ENCODE measurements around the gene SLC7A8. TPM values are rescaled to one million over a fixed set of nuclear protein-coding genes. Genes with fewer than 3 reads are reported as not detected.

The SLC7A8 gene
- total RNA-seq, 4 donors from 2014 or later, result 32.4 to 67.4 (median 42.9) TPM

GRCh38 chr14:23186913-23187654 is 3.6 kb upstream of the SLC7A8 start:
- 38 to 44% methylated on average over 12 of the region's 12 CpGs for WGBS, 2 donors
- DNase-seq (ENCODE audit: low spot score in 2 of 2), result peak in 1 of 2 donors; percentile 51
- TF ChIP-seq, protein P1, sequence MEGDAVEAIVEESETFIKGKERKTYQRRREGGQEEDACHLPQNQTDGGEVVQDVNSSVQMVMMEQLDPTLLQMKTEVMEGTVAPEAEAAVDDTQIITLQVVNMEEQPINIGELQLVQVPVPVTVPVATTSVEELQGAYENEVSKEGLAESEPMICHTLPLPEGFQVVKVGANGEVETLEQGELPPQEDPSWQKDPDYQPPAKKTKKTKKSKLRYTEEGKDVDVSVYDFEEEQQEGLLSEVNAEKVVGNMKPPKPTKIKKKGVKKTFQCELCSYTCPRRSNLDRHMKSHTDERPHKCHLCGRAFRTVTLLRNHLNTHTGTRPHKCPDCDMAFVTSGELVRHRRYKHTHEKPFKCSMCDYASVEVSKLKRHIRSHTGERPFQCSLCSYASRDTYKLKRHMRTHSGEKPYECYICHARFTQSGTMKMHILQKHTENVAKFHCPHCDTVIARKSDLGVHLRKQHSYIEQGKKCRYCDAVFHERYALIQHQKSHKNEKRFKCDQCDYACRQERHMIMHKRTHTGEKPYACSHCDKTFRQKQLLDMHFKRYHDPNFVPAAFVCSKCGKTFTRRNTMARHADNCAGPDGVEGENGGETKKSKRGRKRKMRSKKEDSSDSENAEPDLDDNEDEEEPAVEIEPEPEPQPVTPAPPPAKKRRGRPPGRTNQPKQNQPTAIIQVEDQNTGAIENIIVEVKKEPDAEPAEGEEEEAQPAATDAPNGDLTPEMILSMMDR (IDR thresholded peaks at IDR 0.05), result peak in 1 of 3 donors; percentile 96
- TF ChIP-seq POLR2A (IDR thresholded peaks at IDR 0.05), result no peak
- intact Hi-C loops (cut with DNase I; ENCODE audit: low total_unique reads), result loop anchor here (2.0 kb wide), 1 partner anchor 66 kb away; no protein-coding TSS in a partner anchor
- H3K4me3 ChIP-seq (ENCODE audit: low read depth, poor library complexity, severe bottlenecking), result no peak overlapping the region

- DNase-seq (ENCODE audit: low spot score in 2 of 2), result no peak
- no peak for TF ChIP-seq POLR2A (IDR thresholded peaks at IDR 0.05)
- TF ChIP-seq, protein P1 (IDR thresholded peaks at IDR 0.05), result no peak
- intact Hi-C loops (cut with DNase I; ENCODE audit: low total_unique reads), result no loop called here
- H3K4me3 ChIP-seq (ENCODE audit: low read depth, poor library complexity, severe bottlenecking), result no peak overlapping the region
- 40 to 45% methylated on average over 3 of the region's 3 CpGs for WGBS, 2 donors
Measured at GRCh38 chr14:23185063-23185462, 1.6 kb upstream of the SLC7A8 start.

- 1% methylated on average over 4 of the region's 4 CpGs for WGBS, 2 donors
- DNase-seq (ENCODE audit: low spot score in 2 of 2), result no peak
- H3K4me3 ChIP-seq (ENCODE audit: low read depth, poor library complexity, severe bottlenecking), result peak overlapping the region; percentile 41
- intact Hi-C loops (cut with DNase I; ENCODE audit: low total_unique reads), result no loop called here
- no peak for TF ChIP-seq POLR2A (IDR thresholded peaks at IDR 0.05)
- TF ChIP-seq, protein P1 (IDR thresholded peaks at IDR 0.05), result no peak
Measured at GRCh38 chr14:23183158-23183470, 346 bp downstream of the SLC7A8 start.

- WGBS, 2 donors, result 2% methylated on average over 24 of the region's 24 CpGs
- peak in 1 of 2 donors; percentile 87 for DNase-seq (ENCODE audit: low spot score in 2 of 2)
- TF ChIP-seq POLR2A (IDR thresholded peaks at IDR 0.05), result no peak
- TF ChIP-seq, protein P1 (IDR thresholded peaks at IDR 0.05), result no peak
- intact Hi-C loops (cut with DNase I; ENCODE audit: low total_unique reads), result no loop called here
- H3K4me3 ChIP-seq (ENCODE audit: low read depth, poor library complexity, severe bottlenecking), result peak overlapping the region; percentile 41
Measured at GRCh38 chr14:23182372-23183157, 895 bp downstream of the SLC7A8 start.

DNA sequence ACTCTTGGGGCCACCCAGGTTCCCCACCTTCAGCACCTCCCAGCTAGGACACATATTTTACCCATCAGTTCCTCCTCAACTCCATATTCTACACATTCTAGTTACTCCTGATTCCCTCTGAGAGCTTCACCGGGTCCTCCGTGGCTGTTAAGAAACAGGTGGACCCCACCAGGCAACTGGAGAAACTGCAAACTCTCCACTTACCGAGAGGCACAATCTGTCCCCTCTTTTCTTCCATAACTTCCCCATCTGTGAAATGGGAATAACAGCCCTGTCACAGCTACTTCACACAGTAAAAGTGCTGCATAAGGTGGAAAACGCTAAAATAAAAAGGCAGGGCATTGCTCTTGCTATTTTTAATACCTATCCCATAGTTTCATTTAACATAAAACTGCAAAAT is 1.5 kb downstream of the SLC7A8 start:
- no peak for TF ChIP-seq POLR2A (IDR thresholded peaks at IDR 0.05)
- TF ChIP-seq, protein P1 (IDR thresholded peaks at IDR 0.05), result no peak
- intact Hi-C loops (cut with DNase I; ENCODE audit: low total_unique reads), result no loop called here
- H3K4me3 ChIP-seq (ENCODE audit: low read depth, poor library complexity, severe bottlenecking), result no peak overlapping the region

More for the DNA sequence above, 1.5 kb downstream of the SLC7A8 start:
- 28 to 45% methylated on average over 4 of the region's 4 CpGs for WGBS, 2 donors
- no peak for DNase-seq (ENCODE audit: low spot score in 2 of 2)

Measured in lower leg skin (tissue), 4 donors.